KMS-11 (cell line): ENCODE results near the gene ELMO1.

Experiments used
- H2AFZ ChIP-seq: fragments of 200-600 bp; sonication (generic); 2 replicates; pipeline ENCODE4 v1.6.1; 2016; ENCODE audit warnings: antibody characterized with exemption, mixed run types, low read depth
- H3K27ac ChIP-seq: fragments of 200-600 bp; sonication (generic); 2 replicates; pipeline ENCODE4 v1.6.1; 2016; ENCODE audit warnings: mild to moderate bottlenecking, mixed run types
- H3K27me3 ChIP-seq: fragments of 200-600 bp; sonication (generic); 2 replicates; pipeline ENCODE4 v1.6.1; 2017; ENCODE audit warnings: mild to moderate bottlenecking, low read depth, mixed run types, moderate library complexity; ENCODE audit not compliant: insufficient read depth
- H3K36me3 ChIP-seq: fragments of 200-600 bp; sonication (generic); 2 replicates; pipeline ENCODE4 v1.6.1; 2017; ENCODE audit warnings: mild to moderate bottlenecking, mixed run types; ENCODE audit not compliant: insufficient read depth
- H3K4me1 ChIP-seq: fragments of 200-600 bp; sonication (generic); 2 replicates; pipeline ENCODE4 v1.6.1; 2016; ENCODE audit warnings: mild to moderate bottlenecking, low read depth, mixed run types; ENCODE audit not compliant: poor library complexity, severe bottlenecking
- H3K4me2 ChIP-seq: fragments of 200-600 bp; sonication (generic); 2 replicates; pipeline ENCODE4 v1.7.0; 2016; ENCODE audit warnings: mild to moderate bottlenecking, mixed run types
- H3K4me3 ChIP-seq: fragments of 200-600 bp; sonication (generic); IDR thresholded peaks from 2 replicates; pipeline ENCODE4 v1.6.1; 2017; ENCODE audit warnings: low read depth, low read length, mixed read lengths; ENCODE audit not compliant: insufficient read depth
- H3K79me2 ChIP-seq: fragments of 200-600 bp; sonication (generic); 2 replicates; pipeline ENCODE4 v1.6.1; 2016; ENCODE audit warnings: low read depth, mixed run types; ENCODE audit not compliant: insufficient read depth
- H3K9ac ChIP-seq: fragments of 200-600 bp; sonication (generic); 2 replicates; pipeline ENCODE4 v1.6.1; 2016; ENCODE audit warnings: mild to moderate bottlenecking, mixed run types
- H4K20me1 ChIP-seq: fragments of 200-600 bp; sonication (generic); 2 replicates; pipeline ENCODE4 v1.6.1; 2016; ENCODE audit warnings: mild to moderate bottlenecking, mixed run types; ENCODE audit not compliant: insufficient read depth
- TF ChIP-seq, protein P1 (sequence below): fragments of 200-600 bp; sonication (generic); conservative IDR thresholded peaks from 2 replicates; pipeline ENCODE4 v1.6.1; 2017; ENCODE audit warnings: low read depth, mild to moderate bottlenecking, antibody characterized with exemption, low read length, moderate library complexity, mixed read lengths

Gene ELMO1

DNA sequence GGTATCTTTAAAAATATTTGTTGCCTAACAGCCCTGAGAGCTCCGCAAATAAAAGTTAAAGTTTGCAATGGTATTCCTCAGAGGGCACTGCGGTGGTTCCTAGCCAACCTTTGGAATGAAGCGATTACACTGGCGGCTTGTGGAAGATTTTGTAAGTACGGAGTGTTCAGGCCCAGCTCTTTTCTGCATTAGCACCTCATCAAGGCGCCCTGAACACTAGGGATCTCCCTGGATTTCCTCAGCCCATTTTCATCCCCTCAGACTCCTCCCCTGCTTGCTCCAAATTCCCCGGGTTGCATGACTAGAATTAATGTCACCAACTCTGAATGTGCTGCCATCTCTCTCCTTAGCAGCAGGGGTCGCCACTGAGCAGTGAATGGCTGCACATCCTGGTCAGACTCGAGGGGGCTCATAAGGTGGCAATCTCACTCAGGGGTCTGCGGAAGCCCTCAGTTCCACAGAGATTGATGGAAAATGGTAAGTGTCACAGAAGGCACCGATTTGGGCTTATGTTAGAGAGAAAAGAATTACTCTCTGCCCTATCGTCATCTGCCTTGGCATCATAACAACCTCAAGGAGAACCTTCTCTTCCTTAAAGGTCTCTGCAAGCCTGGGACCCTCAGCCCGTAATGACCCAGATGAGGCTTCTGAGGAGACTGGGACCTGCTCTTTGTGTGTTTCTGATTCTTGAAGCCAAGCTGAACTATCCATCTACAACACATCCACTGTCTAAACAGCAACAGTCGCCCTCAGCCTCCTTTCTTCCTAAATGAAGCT, 461.5 kb downstream of the ELMO1 start:
- H3K27ac ChIP-seq = no peak overlapping the region
- H3K36me3 ChIP-seq = 0 out of 2 replicates have a peak, but pooled peaks cover 3% of the 10 kb centered on the region
- no peak overlapping the region for H3K9ac ChIP-seq
- no peak overlapping the region for H2AFZ ChIP-seq
- 0 out of 2 replicates have a peak, but pooled peaks cover 3% of the 10 kb centered on the region for H3K79me2 ChIP-seq
- no peak overlapping the region for H3K4me2 ChIP-seq
- H3K4me3 ChIP-seq = no peak overlapping the region
- H4K20me1 ChIP-seq = no peaks in the 10 kb centered on the region; the same call in 1 of the 2 replicates
- TF ChIP-seq, protein P1, sequence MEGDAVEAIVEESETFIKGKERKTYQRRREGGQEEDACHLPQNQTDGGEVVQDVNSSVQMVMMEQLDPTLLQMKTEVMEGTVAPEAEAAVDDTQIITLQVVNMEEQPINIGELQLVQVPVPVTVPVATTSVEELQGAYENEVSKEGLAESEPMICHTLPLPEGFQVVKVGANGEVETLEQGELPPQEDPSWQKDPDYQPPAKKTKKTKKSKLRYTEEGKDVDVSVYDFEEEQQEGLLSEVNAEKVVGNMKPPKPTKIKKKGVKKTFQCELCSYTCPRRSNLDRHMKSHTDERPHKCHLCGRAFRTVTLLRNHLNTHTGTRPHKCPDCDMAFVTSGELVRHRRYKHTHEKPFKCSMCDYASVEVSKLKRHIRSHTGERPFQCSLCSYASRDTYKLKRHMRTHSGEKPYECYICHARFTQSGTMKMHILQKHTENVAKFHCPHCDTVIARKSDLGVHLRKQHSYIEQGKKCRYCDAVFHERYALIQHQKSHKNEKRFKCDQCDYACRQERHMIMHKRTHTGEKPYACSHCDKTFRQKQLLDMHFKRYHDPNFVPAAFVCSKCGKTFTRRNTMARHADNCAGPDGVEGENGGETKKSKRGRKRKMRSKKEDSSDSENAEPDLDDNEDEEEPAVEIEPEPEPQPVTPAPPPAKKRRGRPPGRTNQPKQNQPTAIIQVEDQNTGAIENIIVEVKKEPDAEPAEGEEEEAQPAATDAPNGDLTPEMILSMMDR = peak; percentile 92
- H3K4me1 ChIP-seq = no peaks in the 10 kb centered on the region
- no peaks in the 10 kb centered on the region for H3K27me3 ChIP-seq

DNA sequence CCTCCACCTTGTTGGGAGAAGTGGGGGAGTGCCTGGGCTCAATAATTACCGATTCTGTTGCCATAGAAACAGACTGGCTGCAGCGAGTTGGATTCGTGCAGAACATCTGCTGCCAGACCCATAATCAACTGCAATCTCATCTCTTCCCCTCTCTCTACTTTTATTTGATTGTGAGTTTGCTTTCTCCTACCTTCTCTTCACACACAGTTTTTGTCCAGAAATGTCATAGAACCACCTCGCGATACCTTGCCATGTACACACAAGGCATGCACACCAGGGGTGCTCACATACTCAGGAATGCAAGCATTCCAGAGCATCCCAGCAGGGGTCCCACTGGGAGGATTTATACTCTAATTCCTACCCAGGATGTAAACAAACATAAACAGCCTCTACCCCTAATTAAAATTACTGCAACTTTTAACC, 462.1 kb downstream of the ELMO1 start:
- Histone ChIP-seq H2AFZ (no peak overlapping the region), H3K4me3 (no peak overlapping the region), H3K79me2 (no peaks in the 10 kb centered on the region), H3K36me3 (0 out of 2 replicates have a peak, but pooled peaks cover 1% of the 10 kb centered on the region), H3K27me3 (no peaks in the 10 kb centered on the region), H3K9ac (no peak overlapping the region), H3K4me1 (no peaks in the 10 kb centered on the region), H3K27ac (no peak overlapping the region), H3K4me2 (no peak overlapping the region), H4K20me1 (no peaks in the 10 kb centered on the region; the same call in 1 of the 2 replicates)
- TF ChIP-seq, protein P1 = no peak

DNA sequence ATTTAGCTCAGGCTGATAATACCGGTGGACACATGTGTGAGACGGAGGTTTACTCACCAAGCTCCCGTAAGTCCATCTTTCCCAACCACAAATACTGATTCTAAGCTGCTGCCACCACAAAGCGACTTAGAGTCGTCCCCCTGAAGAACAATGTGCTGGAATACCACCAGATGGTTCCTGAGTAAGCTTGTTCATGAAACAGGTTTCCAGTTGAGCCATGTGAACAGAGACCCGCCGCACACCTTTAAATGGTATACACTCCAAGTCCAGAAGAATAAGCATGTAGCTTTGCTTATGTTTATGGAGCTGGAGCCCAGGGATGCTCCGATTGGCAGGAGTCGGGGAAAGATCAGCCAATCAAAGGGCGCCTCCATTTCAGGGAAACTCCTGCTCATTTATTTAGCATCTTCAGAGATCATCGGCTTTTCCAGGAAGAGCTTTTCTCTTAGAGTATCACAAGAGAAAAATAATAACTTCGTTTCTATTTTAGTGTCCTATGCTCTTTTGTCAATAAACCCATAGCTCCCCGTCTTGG, 462.7 kb downstream of the ELMO1 start:
- Histone ChIP-seq H3K79me2 (no peaks in the 10 kb centered on the region), H3K27ac (no peak overlapping the region), H3K4me3 (no peak overlapping the region), H4K20me1 (no peaks in the 10 kb centered on the region; the same call in 1 of the 2 replicates), H2AFZ (no peak overlapping the region), H3K4me2 (no peak overlapping the region), H3K9ac (no peak overlapping the region), H3K27me3 (no peaks in the 10 kb centered on the region), H3K4me1 (no peaks in the 10 kb centered on the region), H3K36me3 (no peaks in the 10 kb centered on the region)
- TF ChIP-seq, protein P1 = no peak

DNA sequence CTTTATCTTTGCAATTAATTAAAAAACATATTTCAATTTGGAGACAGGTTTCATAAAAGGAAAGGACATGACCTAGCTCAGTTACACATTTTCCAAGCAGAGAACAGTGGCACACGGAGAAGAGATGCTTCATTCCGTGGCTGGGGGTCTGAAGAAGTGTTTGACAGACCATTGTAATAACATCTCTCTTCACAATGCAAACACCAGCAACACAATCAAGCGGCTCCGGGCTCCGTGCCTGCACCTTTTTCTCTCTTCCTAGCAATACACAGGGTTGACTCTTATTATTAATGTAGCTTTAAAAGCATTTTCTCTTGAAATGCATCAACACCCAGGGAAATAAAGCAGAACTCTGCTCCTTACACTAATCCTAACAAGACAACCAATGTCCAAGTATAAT, 463.3 kb downstream of the ELMO1 start:
- Histone ChIP-seq H3K27ac (no peak overlapping the region), H2AFZ (no peak overlapping the region), H3K27me3 (no peaks in the 10 kb centered on the region), H3K4me1 (no peaks in the 10 kb centered on the region), H3K9ac (no peak overlapping the region), H3K4me3 (no peak overlapping the region), H3K79me2 (no peaks in the 10 kb centered on the region), H3K36me3 (no peaks in the 10 kb centered on the region; the same call in 1 of the 2 replicates), H4K20me1 (no peaks in the 10 kb centered on the region; the same call in 1 of the 2 replicates), H3K4me2 (no peak overlapping the region)
- TF ChIP-seq, protein P1 = no peak
